ENCODE data around the gene PITPNM3. TPM values are rescaled to one million over a fixed set of nuclear protein-coding genes. Genes with fewer than 3 reads are reported as not detected.

The PITPNM3 gene
- total and polyA plus RNA-seq, 12 donors, result 0.12 to 0.70 (median 0.33) TPM

- peaks cover 0 to 18% (median 10%) of the 10 kb centered on the region in 9 donors for H3K4me1 ChIP-seq
- intact Hi-C loops (cut with DNase I), result loop anchor here in 3 of 10 donors (5.0 to 10.0 kb wide), 2 partner anchors 853 to 1195 kb away; no protein-coding TSS in a partner anchor
- no peak for TF ChIP-seq CTCF (IDR thresholded peaks at IDR 0.05)
- ATAC-seq (no peak), DNase-seq (no peak)
- H3K36me3 ChIP-seq, result no peaks in the 10 kb centered on the region
- no peak overlapping the region for H3K4me3 ChIP-seq
- H3K27me3 ChIP-seq, result peaks cover 0 to 60% (median 41%) of the 10 kb centered on the region in 7 donors
- no peak overlapping the region for H3K27ac ChIP-seq
- WGBS, 2 donors, result 38 to 45% methylated on average over 4 of the region's 4 CpGs
- H3K9me3 ChIP-seq, result no peaks in the 10 kb centered on the region
Measured at GRCh38 chr17:6439951-6440350, 116.4 kb downstream of the PITPNM3 start.

- H3K27me3 ChIP-seq, result peaks cover 0 to 60% (median 41%) of the 10 kb centered on the region in 7 donors
- H3K36me3 ChIP-seq, result no peaks in the 10 kb centered on the region
- intact Hi-C loops (cut with DNase I), result loop anchor here in 3 of 10 donors (5.0 to 10.0 kb wide), 2 partner anchors 851 to 1193 kb away; no protein-coding TSS in a partner anchor
- H3K9me3 ChIP-seq, result no peaks in the 10 kb centered on the region
- no peak overlapping the region for H3K27ac ChIP-seq
- no peak for TF ChIP-seq CTCF (IDR thresholded peaks at IDR 0.05)
- H3K4me1 ChIP-seq, result peaks cover 0 to under 1% (median 0%) of the 10 kb centered on the region in 9 donors
- DNase-seq (no peak), ATAC-seq (no peak)
- 50 to 61% methylated on average over 3 of the region's 3 CpGs for WGBS, 2 donors
- no peak overlapping the region for H3K4me3 ChIP-seq
Measured at GRCh38 chr17:6437956-6438355, 118.4 kb downstream of the PITPNM3 start.

- 19 to 23% methylated on average over 4 of the region's 4 CpGs for WGBS, 2 donors
- intact Hi-C loops (cut with DNase I), result loop anchor here in 3 of 10 donors (5.0 to 10.0 kb wide), 2 partner anchors 850 to 1193 kb away; no protein-coding TSS in a partner anchor
- no peaks in the 10 kb centered on the region for H3K4me1 ChIP-seq
- no peak for TF ChIP-seq CTCF (IDR thresholded peaks at IDR 0.05)
- no peak overlapping the region for H3K27ac ChIP-seq
- H3K27me3 ChIP-seq, result peaks cover 0 to 60% (median 41%) of the 10 kb centered on the region in 7 donors
- ATAC-seq (no peak), DNase-seq (no peak)
- no peaks in the 10 kb centered on the region for H3K9me3 ChIP-seq
- H3K4me3 ChIP-seq, result no peak overlapping the region
- H3K36me3 ChIP-seq, result no peaks in the 10 kb centered on the region
Measured at GRCh38 chr17:6437466-6437865, 118.9 kb downstream of the PITPNM3 start.

- peaks cover 0 to 6% (median 0%) of the 10 kb centered on the region in 11 donors for H3K9me3 ChIP-seq
- ATAC-seq, result peak; percentile 73 to 92 (median 90)
- DNase-seq, result peak; percentile 37 to 41
- no peak overlapping the region for H3K4me3 ChIP-seq
- H3K36me3 ChIP-seq, result no peaks in the 10 kb centered on the region
- H3K27me3 ChIP-seq, result peaks cover 0 to 59% (median 38%) of the 10 kb centered on the region in 7 donors
- peak; percentile 58 to 84 (median 79) for TF ChIP-seq CTCF (IDR thresholded peaks at IDR 0.05)
- WGBS, 2 donors, result 15 to 21% methylated on average over 9 of the region's 9 CpGs
- no peaks in the 10 kb centered on the region for H3K4me1 ChIP-seq
- intact Hi-C loops (cut with DNase I), result loop anchor here in 3 of 10 donors (5.0 to 10.0 kb wide), 2 partner anchors 849 to 1191 kb away; no protein-coding TSS in a partner anchor
- H3K27ac ChIP-seq, result no peak overlapping the region
Measured at GRCh38 chr17:6435968-6436367, 120.4 kb downstream of the PITPNM3 start.
